Uterus (tissue), 2 donors: ENCODE measurements around the gene SLC35G3.

ENCODE experiments used
- CTCF ChIP-seq, 4 experiments: fragments of 200-600 bp in 2 of 4; fragments of 450-650 bp in 2 of 4; sonication (generic) in 2 of 4; IDR thresholded peaks; one replicate each; pipeline ENCODE4 v1.5.1; 2016 to 2019; ENCODE audit warnings: antibody characterized with exemption in 4 of 4, mild to moderate bottlenecking in 2 of 4, moderate library complexity in 1 of 4
- POLR2A ChIP-seq, 2 donors: fragments of 450-650 bp; IDR thresholded peaks; one replicate each; pipeline ENCODE4 v1.6.1; 2016; ENCODE audit warnings: antibody characterized with exemption in 2 of 2, mild to moderate bottlenecking in 1 of 2, moderate library complexity in 1 of 2

- TF ChIP-seq CTCF (IDR thresholded peaks at IDR 0.05) (no peak), POLR2A (IDR thresholded peaks at IDR 0.05) (no peak)
Measured at GRCh38 chr17:35227546-35227945, 33.4 kb upstream of the SLC35G3 start.
